HEK293 (cell line): ENCODE data around the gene DGKB.

Experiments
- CTCF ChIA-PET: fragments of 350-600 bp; formaldehyde crosslinking; extraction: SDS; loops from one replicate; lab custom pipeline; 2021; ENCODE audit warnings: antibody characterized with exemption; lab: Yijun Ruan, JAX
- POLR2A ChIA-PET: fragments of 300-600 bp; formaldehyde crosslinking; extraction: SDS; loops from one replicate; lab custom pipeline; 2020; ENCODE audit warnings: antibody characterized with exemption, inconsistent platforms; lab: Yijun Ruan, JAX
- H3K27ac ChIP-seq: fragments of 200-500 bp; sonication (Bioruptor generic); 2 replicates; pipeline ENCODE4 v1.5.1; 2014; ENCODE audit warnings: low read depth, low read length, control low read depth, inconsistent platforms; ENCODE audit errors: extremely low read depth
- H3K36me3 ChIP-seq, 2 experiments: fragments of 200-500 bp in 1 of 2; sonication (Bioruptor generic) in 1 of 2; 1 replicate in 1 of 2; 2 replicates in 1 of 2; pipeline ENCODE4 v1.5.1; 2014 to 2017; ENCODE audit warnings: inconsistent platforms in 2 of 2, low read length in 2 of 2; ENCODE audit not compliant: control insufficient read depth in 2 of 2, insufficient read depth in 1 of 2
- H3K4me1 ChIP-seq: fragments of 200-500 bp; sonication (Bioruptor generic); 2 replicates; pipeline ENCODE4 v1.5.1; 2014; ENCODE audit warnings: mild to moderate bottlenecking, low read length, inconsistent platforms; ENCODE audit not compliant: control insufficient read depth, insufficient read depth
- H3K4me3 ChIP-seq: 2 replicates; pipeline ENCODE4 v1.5.1; 2011; ENCODE audit warnings: low read depth, mild to moderate bottlenecking, control low read depth, low read length, moderate library complexity
- H3K9me3 ChIP-seq: fragments of 200-500 bp; sonication (Bioruptor generic); 2 replicates; pipeline ENCODE4 v1.5.1; 2014; ENCODE audit warnings: low read depth, low read length, inconsistent platforms; ENCODE audit not compliant: control insufficient read depth, insufficient read depth
- AEBP2 ChIP-seq: fragments of 450-650 bp; formaldehyde crosslinking; IDR thresholded peaks from 2 replicates; pipeline ENCODE4 v1.5.1; 2016; ENCODE audit warnings: missing biosample characterization, missing genetic modification characterization, borderline replicate concordance
- KLF16 ChIP-seq: fragments of 450-650 bp; formaldehyde crosslinking; IDR thresholded peaks from 2 replicates; pipeline ENCODE4 v1.5.1; 2017; ENCODE audit warnings: missing biosample characterization, missing genetic modification characterization
- SP3 ChIP-seq: fragments of 450-650 bp; formaldehyde crosslinking; IDR thresholded peaks from 2 replicates; pipeline ENCODE4 v1.5.1; 2016; ENCODE audit warnings: missing biosample characterization, missing genetic modification characterization
- YY1 ChIP-seq: fragments of 450-650 bp; formaldehyde crosslinking; IDR thresholded peaks from 2 replicates; pipeline ENCODE4 v1.5.1; 2018; ENCODE audit warnings: missing biosample characterization, missing genetic modification characterization
- ZBTB11 ChIP-seq: fragments of 450-650 bp; formaldehyde crosslinking; conservative IDR thresholded peaks from 2 replicates; pipeline ENCODE4 v1.5.1; 2016; ENCODE audit warnings: low read depth, missing biosample characterization, missing genetic modification characterization
- ZBTB7A ChIP-seq: fragments of 450-650 bp; formaldehyde crosslinking; IDR thresholded peaks from 2 replicates; pipeline ENCODE4 v1.5.1; 2016; ENCODE audit warnings: low read depth, missing biosample characterization, missing genetic modification characterization
- ZEB2 ChIP-seq: fragments of 450-650 bp; formaldehyde crosslinking; IDR thresholded peaks from 2 replicates; pipeline ENCODE4 v1.5.1; 2016; ENCODE audit warnings: missing biosample characterization, missing genetic modification characterization
- ZNF175 ChIP-seq: fragments of 450-650 bp; formaldehyde crosslinking; IDR thresholded peaks from 2 replicates; pipeline ENCODE4 v1.5.1; 2016; ENCODE audit warnings: missing biosample characterization, missing genetic modification characterization
- ZNF211 ChIP-seq: fragments of 450-650 bp; formaldehyde crosslinking; IDR thresholded peaks from 2 replicates; pipeline ENCODE4 v1.5.1; 2016; ENCODE audit warnings: low read depth, missing biosample characterization, missing genetic modification characterization
- ZNF274 ChIP-seq, 2 experiments: fragments of 200-500 bp in 1 of 2; fragments of 450-650 bp in 1 of 2; sonication (Bioruptor generic) in 1 of 2; formaldehyde crosslinking in 1 of 2; IDR thresholded peaks; 2 replicates each; pipeline versions ENCODE4 v1.5.1 to v1.6.1; 2014 to 2016; ENCODE audit warnings: borderline replicate concordance in 1 of 2, inconsistent platforms in 1 of 2, low read length in 1 of 2, missing biosample characterization in 1 of 2, missing genetic modification characterization in 1 of 2
- ZNF394 ChIP-seq: fragments of 450-650 bp; formaldehyde crosslinking; IDR thresholded peaks from 2 replicates; pipeline ENCODE4 v1.5.1; 2016; ENCODE audit warnings: missing biosample characterization, missing genetic modification characterization, mild to moderate bottlenecking, moderate library complexity, borderline replicate concordance
- ZNF416 ChIP-seq: fragments of 450-650 bp; formaldehyde crosslinking; IDR thresholded peaks from 2 replicates; pipeline ENCODE4 v1.5.1; 2016; ENCODE audit warnings: missing biosample characterization, missing genetic modification characterization
- ZNF473 ChIP-seq: fragments of 450-650 bp; formaldehyde crosslinking; IDR thresholded peaks from 2 replicates; pipeline ENCODE4 v1.5.1; 2017; ENCODE audit warnings: missing biosample characterization, missing genetic modification characterization
- ZNF510 ChIP-seq: fragments of 450-650 bp; formaldehyde crosslinking; IDR thresholded peaks from 2 replicates; pipeline ENCODE4 v1.5.1; 2018; ENCODE audit warnings: mild to moderate bottlenecking, missing genetic modification characterization, missing biosample characterization; ENCODE audit not compliant: insufficient replicate concordance
- ZNF777 ChIP-seq: fragments of 450-650 bp; formaldehyde crosslinking; IDR thresholded peaks from 2 replicates; pipeline ENCODE4 v1.5.1; 2017; ENCODE audit warnings: missing biosample characterization, missing genetic modification characterization, borderline replicate concordance
- ZNF792 ChIP-seq: fragments of 450-650 bp; formaldehyde crosslinking; IDR thresholded peaks from 2 replicates; pipeline ENCODE4 v1.5.1; 2016; ENCODE audit warnings: missing biosample characterization, missing genetic modification characterization
- ZNF843 ChIP-seq: fragments of 450-650 bp; formaldehyde crosslinking; IDR thresholded peaks from 2 replicates; pipeline ENCODE4 v1.5.1; 2016; ENCODE audit warnings: missing biosample characterization, missing genetic modification characterization
- ZXDB ChIP-seq: fragments of 450-650 bp; formaldehyde crosslinking; IDR thresholded peaks from 2 replicates; pipeline ENCODE4 v1.5.1; 2016; ENCODE audit warnings: missing biosample characterization, missing genetic modification characterization
- TF ChIP-seq, protein P1 (sequence below): fragments of 450-650 bp; formaldehyde crosslinking; IDR thresholded peaks from 2 replicates; pipeline ENCODE4; 2016; ENCODE audit warnings: missing biosample characterization, missing genetic modification characterization
- TF ChIP-seq, protein P2 (sequence below): fragments of 450-650 bp; formaldehyde crosslinking; IDR thresholded peaks from 2 replicates; pipeline ENCODE4 v1.5.1; 2016; ENCODE audit warnings: missing biosample characterization, missing genetic modification characterization
- TF ChIP-seq, protein P3 (sequence below): fragments of 450-650 bp; formaldehyde crosslinking; IDR thresholded peaks from 2 replicates; pipeline ENCODE4 v1.5.1; 2017; ENCODE audit warnings: missing biosample characterization, missing genetic modification characterization
- TF ChIP-seq, protein P4 (sequence below): fragments of 450-650 bp; formaldehyde crosslinking; IDR thresholded peaks from 2 replicates; pipeline ENCODE4 v1.5.1; 2016; ENCODE audit warnings: missing biosample characterization, missing genetic modification characterization

DGKB gene

DNA sequence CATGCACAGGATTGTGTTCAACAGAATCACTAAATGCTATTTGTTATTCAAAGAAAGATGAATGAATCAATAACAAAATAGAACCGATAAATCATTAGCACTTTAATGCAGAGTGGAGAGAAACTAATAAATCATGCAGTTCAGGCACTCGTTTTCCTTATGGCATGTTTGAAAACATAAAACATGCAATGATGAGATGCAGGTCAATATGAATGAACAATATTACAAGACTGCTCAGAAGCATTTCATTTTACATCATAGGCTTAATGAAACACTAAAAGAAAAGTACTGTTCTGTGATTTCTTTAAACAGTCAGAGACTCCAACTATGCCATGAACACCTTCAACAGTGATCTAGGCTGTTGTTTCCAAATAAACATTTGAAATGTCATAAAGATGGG is 755.0 kb downstream of the DGKB start:
- POLR2A ChIA-PET, result no interaction called here
- Histone ChIP-seq H3K4me1 (no peaks in the 10 kb centered on the region), H3K27ac (no peak overlapping the region), H3K36me3 (no peaks in the 10 kb centered on the region), H3K4me3 (no peak overlapping the region), H3K9me3 (no peaks in the 10 kb centered on the region)
- CTCF ChIA-PET, result no interaction called here
- TF ChIP-seq KLF16 (tag by site-specific recombination), result no peak
- TF ChIP-seq, protein P1, sequence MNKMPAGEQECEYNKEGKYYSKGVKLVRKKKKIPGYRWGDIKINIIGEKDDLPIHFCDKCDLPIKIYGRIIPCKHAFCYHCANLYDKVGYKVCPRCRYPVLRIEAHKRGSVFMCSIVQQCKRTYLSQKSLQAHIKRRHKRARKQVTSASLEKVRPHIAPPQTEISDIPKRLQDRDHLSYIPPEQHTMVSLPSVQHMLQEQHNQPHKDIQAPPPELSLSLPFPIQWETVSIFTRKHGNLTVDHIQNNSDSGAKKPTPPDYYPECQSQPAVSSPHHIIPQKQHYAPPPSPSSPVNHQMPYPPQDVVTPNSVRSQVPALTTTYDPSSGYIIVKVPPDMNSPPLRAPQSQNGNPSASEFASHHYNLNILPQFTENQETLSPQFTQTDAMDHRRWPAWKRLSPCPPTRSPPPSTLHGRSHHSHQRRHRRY, result no peak
- no peak for TF ChIP-seq ZBTB7A (tag by site-specific recombination)
- no peak for TF ChIP-seq ZNF416 (tag by site-specific recombination)
- TF ChIP-seq ZNF211, result no peak
- no peak for TF ChIP-seq ZNF473 (tag by site-specific recombination)
- TF ChIP-seq ZNF792 (tag by site-specific recombination), result no peak
- TF ChIP-seq, protein P2, sequence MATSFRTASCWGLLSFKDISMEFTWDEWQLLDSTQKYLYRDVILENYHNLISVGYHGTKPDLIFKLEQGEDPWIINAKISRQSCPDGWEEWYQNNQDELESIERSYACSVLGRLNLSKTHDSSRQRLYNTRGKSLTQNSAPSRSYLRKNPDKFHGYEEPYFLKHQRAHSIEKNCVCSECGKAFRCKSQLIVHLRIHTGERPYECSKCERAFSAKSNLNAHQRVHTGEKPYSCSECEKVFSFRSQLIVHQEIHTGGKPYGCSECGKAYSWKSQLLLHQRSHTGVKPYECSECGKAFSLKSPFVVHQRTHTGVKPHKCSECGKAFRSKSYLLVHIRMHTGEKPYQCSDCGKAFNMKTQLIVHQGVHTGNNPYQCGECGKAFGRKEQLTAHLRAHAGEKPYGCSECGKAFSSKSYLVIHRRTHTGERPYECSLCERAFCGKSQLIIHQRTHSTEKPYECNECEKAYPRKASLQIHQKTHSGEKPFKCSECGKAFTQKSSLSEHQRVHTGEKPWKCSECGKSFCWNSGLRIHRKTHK (tag by site-specific recombination), result no peak
- TF ChIP-seq ZXDB (tag by site-specific recombination), result no peak
- TF ChIP-seq SP3 (tag by site-specific recombination), result no peak

DNA sequence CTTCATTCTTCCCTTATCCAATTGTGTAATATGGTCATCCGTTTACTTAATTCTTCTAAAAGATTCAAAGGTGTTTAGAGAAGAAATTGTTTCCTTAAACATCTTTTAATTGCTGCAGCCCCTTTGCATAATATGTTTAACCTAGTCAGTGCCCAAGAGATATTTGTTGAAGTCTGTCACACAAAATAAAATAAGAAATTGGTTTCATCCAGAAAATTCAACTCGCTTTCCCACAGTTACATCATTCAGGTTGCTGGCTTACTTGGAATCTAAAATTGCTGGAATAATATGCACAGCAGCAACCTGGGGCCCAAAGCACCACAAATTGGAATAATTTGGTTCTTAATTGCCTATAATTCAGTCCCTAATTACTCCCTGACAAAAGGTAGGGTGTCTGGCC is 758.0 kb downstream of the DGKB start:
- CTCF ChIA-PET, result no interaction called here
- TF ChIP-seq YY1 (tag by site-specific recombination) (no peak), ZNF510 (tag by site-specific recombination) (no peak), AEBP2 (no peak), ZEB2 (no peak)
- TF ChIP-seq, protein P3, sequence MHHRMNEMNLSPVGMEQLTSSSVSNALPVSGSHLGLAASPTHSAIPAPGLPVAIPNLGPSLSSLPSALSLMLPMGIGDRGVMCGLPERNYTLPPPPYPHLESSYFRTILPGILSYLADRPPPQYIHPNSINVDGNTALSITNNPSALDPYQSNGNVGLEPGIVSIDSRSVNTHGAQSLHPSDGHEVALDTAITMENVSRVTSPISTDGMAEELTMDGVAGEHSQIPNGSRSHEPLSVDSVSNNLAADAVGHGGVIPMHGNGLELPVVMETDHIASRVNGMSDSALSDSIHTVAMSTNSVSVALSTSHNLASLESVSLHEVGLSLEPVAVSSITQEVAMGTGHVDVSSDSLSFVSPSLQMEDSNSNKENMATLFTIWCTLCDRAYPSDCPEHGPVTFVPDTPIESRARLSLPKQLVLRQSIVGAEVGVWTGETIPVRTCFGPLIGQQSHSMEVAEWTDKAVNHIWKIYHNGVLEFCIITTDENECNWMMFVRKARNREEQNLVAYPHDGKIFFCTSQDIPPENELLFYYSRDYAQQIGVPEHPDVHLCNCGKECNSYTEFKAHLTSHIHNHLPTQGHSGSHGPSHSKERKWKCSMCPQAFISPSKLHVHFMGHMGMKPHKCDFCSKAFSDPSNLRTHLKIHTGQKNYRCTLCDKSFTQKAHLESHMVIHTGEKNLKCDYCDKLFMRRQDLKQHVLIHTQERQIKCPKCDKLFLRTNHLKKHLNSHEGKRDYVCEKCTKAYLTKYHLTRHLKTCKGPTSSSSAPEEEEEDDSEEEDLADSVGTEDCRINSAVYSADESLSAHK, result no peak
- TF ChIP-seq, all 188 proteins: peak for 0
- no peaks in the 10 kb centered on the region for H3K9me3 ChIP-seq
- H3K27ac ChIP-seq, result no peak overlapping the region
- no peak overlapping the region for H3K4me3 ChIP-seq
- no peaks in the 10 kb centered on the region for H3K36me3 ChIP-seq
- no peaks in the 10 kb centered on the region for H3K4me1 ChIP-seq
- POLR2A ChIA-PET, result no interaction called here

DNA sequence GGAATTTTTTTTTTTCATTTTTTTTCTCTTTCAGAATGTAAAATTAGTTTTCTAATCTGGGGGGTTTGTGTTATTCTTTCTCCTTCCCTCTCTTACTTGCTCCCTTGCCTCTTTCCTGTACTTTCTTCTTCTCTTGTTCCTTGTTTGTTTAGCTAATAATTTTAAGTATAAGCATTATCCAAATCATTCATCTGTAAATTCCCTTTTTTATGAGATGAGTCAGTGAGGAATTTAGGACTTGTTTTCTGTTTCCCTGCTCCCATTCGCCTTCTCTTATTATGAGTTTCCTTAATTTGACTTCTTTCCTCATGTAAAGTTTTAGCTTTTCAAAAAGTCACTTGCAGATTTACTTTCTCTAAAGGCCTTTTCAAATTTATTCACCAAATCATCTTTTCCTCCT is 758.4 kb downstream of the DGKB start:
- no peak overlapping the region for H3K4me3 ChIP-seq
- H3K36me3 ChIP-seq, result no peaks in the 10 kb centered on the region
- no peaks in the 10 kb centered on the region for H3K9me3 ChIP-seq
- no peak overlapping the region for H3K27ac ChIP-seq
- H3K4me1 ChIP-seq, result no peaks in the 10 kb centered on the region
- ChIA-PET CTCF (no interaction called here), POLR2A (no interaction called here)
- TF ChIP-seq, protein P4, sequence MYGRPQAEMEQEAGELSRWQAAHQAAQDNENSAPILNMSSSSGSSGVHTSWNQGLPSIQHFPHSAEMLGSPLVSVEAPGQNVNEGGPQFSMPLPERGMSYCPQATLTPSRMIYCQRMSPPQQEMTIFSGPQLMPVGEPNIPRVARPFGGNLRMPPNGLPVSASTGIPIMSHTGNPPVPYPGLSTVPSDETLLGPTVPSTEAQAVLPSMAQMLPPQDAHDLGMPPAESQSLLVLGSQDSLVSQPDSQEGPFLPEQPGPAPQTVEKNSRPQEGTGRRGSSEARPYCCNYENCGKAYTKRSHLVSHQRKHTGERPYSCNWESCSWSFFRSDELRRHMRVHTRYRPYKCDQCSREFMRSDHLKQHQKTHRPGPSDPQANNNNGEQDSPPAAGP, result no peak
- TF ChIP-seq ZNF843 (tag by site-specific recombination) (no peak), ZNF274 (IDR thresholded peaks at IDR 0.05; ENCODE audit: low read length) (no peak), ZNF274 (tag by site-specific recombination; IDR thresholded peaks at IDR 0.05; ENCODE audit: borderline replicate concordance) (no peak), ZNF175 (tag by site-specific recombination) (no peak), ZNF394 (tag by site-specific recombination) (no peak), ZNF777 (tag by site-specific recombination) (no peak), ZBTB11 (no peak)
